ENCODE results near the gene VIPAS39. TPM values are rescaled to one million over a fixed set of nuclear protein-coding genes. Genes with fewer than 3 reads are reported as not detected.

Gene VIPAS39
- total and polyA plus RNA-seq, 7 experiments from 2014 or later, result 10.5 to 21.2 (median 17.3) TPM

DNA sequence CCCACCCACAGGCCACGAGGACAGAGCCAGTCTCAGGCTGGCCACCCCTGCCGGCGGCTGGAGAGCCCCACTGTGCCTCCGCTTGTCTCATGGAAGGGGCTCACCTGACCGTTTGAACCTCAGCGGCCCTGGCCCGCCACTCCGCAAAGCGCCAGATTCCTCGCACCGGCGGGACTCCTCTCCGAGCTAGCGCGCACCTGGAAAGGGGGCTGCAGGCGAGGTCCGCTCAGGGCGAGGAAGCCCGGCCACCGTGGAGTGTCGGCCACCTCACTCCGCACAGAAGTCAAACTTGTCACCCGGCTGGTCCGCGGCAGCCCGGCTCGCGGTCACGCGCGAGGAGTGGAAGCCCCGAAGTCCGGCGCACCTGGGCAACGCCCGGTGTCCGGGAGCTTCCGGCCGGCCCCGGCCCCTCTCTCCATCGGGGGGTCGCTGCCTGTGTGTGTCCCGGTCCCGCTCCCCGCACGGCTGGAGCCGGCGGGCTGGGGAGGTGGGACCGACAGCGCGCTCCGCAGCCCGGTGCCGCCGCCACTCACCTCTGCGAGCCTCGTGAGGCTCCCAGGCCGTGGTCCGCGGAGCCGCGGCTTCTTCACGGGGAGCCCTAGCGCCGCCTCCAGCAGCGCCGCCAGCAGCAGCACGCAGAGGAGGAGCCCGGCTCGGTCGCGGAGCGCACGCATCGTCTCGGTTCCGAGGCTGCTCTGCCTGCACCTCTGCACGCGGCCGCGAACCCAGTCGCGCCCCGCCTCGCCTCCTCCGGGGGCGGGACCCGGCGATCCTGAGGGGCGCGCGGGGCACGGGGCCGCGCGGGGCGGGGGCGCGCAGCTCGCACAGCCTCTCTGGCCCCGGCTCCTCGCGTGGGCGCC is 40.9 kb upstream of the VIPAS39 start, which contains the start of gene ISM2:
Gene ISM2 (minus strand): TSS at position 697 of the 860 bp plus-strand sequence. CDS start 23 bp downstream, at position 674.
- POLR2A ChIA-PET, result no interaction called here
- Histone ChIP-seq H3K27ac (ENCODE audit: low read depth, low read length) (no peak within 1 kb of the TSS), H3K36me3 (ENCODE audit: control insufficient read depth in 2 of 3, insufficient read depth in 3 of 3, low read length in 3 of 3) (no peaks in the 10 kb centered on the region), H3K27me3 (ENCODE audit: control insufficient read depth in 2 of 2, insufficient read depth in 2 of 2, low read length in 2 of 2) (peaks cover 0 to 6% of the 10 kb centered on the region in 2 donors), H3K4me1 (ENCODE audit: control insufficient read depth in 2 of 2, insufficient read depth in 2 of 2, low read length in 2 of 2) (peaks cover 0 to 6% of the 10 kb centered on the region in 2 donors), H3K9me3 (ENCODE audit: control insufficient read depth in 2 of 3, low read length in 3 of 3) (no peaks in the 10 kb centered on the region), H3K4me3 (ENCODE audit: low read length) (no peak within 1 kb of the TSS)
- Mint-ChIP-seq H3K27ac (no peak within 1 kb of the TSS), H3K36me3 (peaks cover 0 to 9% (median 4%) of the 10 kb centered on the region in 5 donors), H3K9me3 (peaks cover 3 to 6% (median 4%) of the 10 kb centered on the region in 11 donors), H3K27me3 (peaks cover 34 to 46% (median 38%) of the 10 kb centered on the region in 5 donors), H3K4me1 (peaks cover 0 to 8% (median 5%) of the 10 kb centered on the region in 7 donors), H3K4me3 (peak within 1 kb of the TSS; percentile 67 to 83 (median 75))
- intact Hi-C loops (cut with micrococcal nuclease), result no loop called here
- ATAC-seq (peak; percentile 83), DNase-seq (peak in 8 of 9 donors; percentile 14 to 54 (median 20))
- CTCF ChIA-PET, result no interaction called here

DNA sequence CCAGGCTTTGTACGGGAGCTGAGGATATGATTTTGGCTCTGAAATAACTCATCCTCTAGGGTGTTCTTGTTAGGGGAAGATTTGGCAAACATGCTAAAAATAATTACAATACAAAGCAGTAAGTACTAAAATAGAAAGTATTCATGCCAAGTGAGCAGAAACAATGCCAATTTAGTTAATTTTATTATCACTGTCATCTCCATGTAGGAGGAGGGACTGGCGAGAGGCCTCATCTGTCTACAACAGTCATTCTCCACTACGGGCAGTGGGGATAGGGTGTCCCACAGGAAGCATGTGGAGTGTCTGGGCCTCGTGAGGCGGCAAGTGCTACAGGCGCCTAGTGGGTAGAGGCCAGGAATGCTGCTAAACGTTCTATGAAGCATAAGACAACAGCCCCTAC is 37.9 kb upstream of the VIPAS39 start:
- ATAC-seq, result no peak
- CTCF ChIA-PET, result no interaction called here
- peaks cover 0 to 5% (median 0%) of the 10 kb centered on the region in 11 donors for H3K9me3 Mint-ChIP-seq
- intact Hi-C loops (cut with micrococcal nuclease), result no loop called here
- POLR2A ChIA-PET, result no interaction called here
- DNase-seq, result no peak
- no peak overlapping the region for H3K27ac ChIP-seq (ENCODE audit: low read depth, low read length)
- peaks cover 0 to 6% (median 0%) of the 10 kb centered on the region in 5 donors for H3K36me3 Mint-ChIP-seq
- no peak overlapping the region for H3K4me3 ChIP-seq (ENCODE audit: low read length)
- H3K27ac Mint-ChIP-seq, result no peak overlapping the region
- no peaks in the 10 kb centered on the region for H3K9me3 ChIP-seq (ENCODE audit: control insufficient read depth in 2 of 3, low read length in 3 of 3)
- no peak overlapping the region for H3K4me3 Mint-ChIP-seq
- peaks cover 0 to 6% of the 10 kb centered on the region in 2 donors for H3K27me3 ChIP-seq (ENCODE audit: control insufficient read depth in 2 of 2, insufficient read depth in 2 of 2, low read length in 2 of 2)
- H3K27me3 Mint-ChIP-seq, result peaks cover 31 to 40% (median 34%) of the 10 kb centered on the region in 5 donors
- H3K36me3 ChIP-seq (ENCODE audit: control insufficient read depth in 2 of 3, insufficient read depth in 3 of 3, low read length in 3 of 3), result no peaks in the 10 kb centered on the region
- H3K4me1 ChIP-seq (ENCODE audit: control insufficient read depth in 2 of 2, insufficient read depth in 2 of 2, low read length in 2 of 2), result peaks cover 0 to 6% of the 10 kb centered on the region in 2 donors
- H3K4me1 Mint-ChIP-seq, result peaks cover 0 to 8% (median 5%) of the 10 kb centered on the region in 7 donors

DNA sequence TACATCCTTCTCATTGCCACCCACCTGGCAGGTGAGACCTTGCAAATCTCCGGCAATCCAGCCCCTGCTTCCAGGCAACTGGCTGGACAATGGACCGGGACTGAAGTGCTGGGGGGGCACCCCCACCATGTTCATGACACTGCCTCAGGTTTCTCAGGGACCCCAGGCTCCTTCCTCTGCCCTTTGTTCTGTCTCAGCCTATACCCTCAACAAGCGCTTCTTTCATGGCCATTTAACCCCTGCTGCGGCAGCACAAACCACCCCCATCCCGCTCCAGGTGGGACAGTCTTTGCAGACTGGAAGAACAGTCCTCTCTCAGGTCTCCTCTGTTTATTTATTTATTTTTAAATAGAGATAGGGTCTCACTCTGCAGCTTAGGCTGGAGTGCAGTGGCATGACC is 33.7 kb upstream of the VIPAS39 start:
- Histone ChIP-seq H3K27ac (ENCODE audit: low read depth, low read length) (no peak overlapping the region), H3K9me3 (ENCODE audit: control insufficient read depth in 2 of 3, low read length in 3 of 3) (no peaks in the 10 kb centered on the region), H3K4me1 (ENCODE audit: control insufficient read depth in 2 of 2, insufficient read depth in 2 of 2, low read length in 2 of 2) (no peaks in the 10 kb centered on the region), H3K27me3 (ENCODE audit: control insufficient read depth in 2 of 2, insufficient read depth in 2 of 2, low read length in 2 of 2) (no peaks in the 10 kb centered on the region), H3K4me3 (ENCODE audit: low read length) (no peak overlapping the region), H3K36me3 (ENCODE audit: control insufficient read depth in 2 of 3, insufficient read depth in 3 of 3, low read length in 3 of 3) (no peaks in the 10 kb centered on the region)
- DNase-seq (no peak), ATAC-seq (no peak)
- Mint-ChIP-seq H3K27me3 (peaks cover 7 to 14% (median 9%) of the 10 kb centered on the region in 5 donors), H3K4me1 (no peaks in the 10 kb centered on the region), H3K9me3 (peaks cover 0 to 3% (median 0%) of the 10 kb centered on the region in 11 donors), H3K27ac (no peak overlapping the region), H3K4me3 (no peak overlapping the region), H3K36me3 (peaks cover 0 to 6% (median 0%) of the 10 kb centered on the region in 5 donors)
- CTCF ChIA-PET, result no interaction called here
- intact Hi-C loops (cut with micrococcal nuclease), result no loop called here
- POLR2A ChIA-PET, result no interaction called here

DNA sequence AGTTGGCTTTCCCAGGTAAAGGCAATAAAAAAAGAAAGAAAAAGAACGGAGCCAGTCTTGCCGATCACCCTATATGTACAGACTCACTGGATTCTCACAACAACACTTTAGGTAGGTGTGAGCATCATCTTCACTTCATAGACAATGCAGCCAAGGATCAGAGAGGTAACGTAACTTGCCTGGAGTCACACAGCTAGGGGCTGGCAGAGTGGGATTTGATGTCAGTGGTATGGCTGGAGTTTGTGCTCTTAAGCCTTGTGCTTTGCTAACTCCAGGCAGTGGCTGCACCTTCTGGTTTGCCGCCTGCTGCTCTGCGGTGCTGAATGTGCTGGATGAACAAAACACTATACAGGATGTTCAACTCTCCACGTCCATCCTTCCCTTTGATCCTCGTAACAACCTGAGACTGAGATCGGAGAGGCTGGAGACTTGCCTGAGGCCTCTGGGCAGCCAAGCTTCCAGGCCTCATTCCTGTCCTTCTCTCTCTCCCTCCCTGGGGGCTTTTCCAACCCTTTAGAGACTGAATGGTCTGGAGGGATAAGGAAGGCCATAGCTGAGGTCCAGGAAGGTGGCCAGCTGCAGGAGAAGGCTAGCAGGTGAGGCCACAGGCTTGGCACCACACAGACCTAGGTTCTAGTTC is 33.1 kb upstream of the VIPAS39 start:
- intact Hi-C loops (cut with micrococcal nuclease), result no loop called here
- DNase-seq (no peak), ATAC-seq (no peak)
- Mint-ChIP-seq H3K36me3 (peaks cover 0 to 4% (median 0%) of the 10 kb centered on the region in 5 donors), H3K4me1 (no peaks in the 10 kb centered on the region), H3K27me3 (peaks cover under 1 to 8% (median 4%) of the 10 kb centered on the region in 5 donors), H3K9me3 (peaks cover 0 to 2% (median 0%) of the 10 kb centered on the region in 11 donors), H3K4me3 (no peak overlapping the region), H3K27ac (no peak overlapping the region)
- Histone ChIP-seq H3K4me1 (ENCODE audit: control insufficient read depth in 2 of 2, insufficient read depth in 2 of 2, low read length in 2 of 2) (no peaks in the 10 kb centered on the region), H3K9me3 (ENCODE audit: control insufficient read depth in 2 of 3, low read length in 3 of 3) (no peaks in the 10 kb centered on the region), H3K4me3 (ENCODE audit: low read length) (no peak overlapping the region), H3K36me3 (ENCODE audit: control insufficient read depth in 2 of 3, insufficient read depth in 3 of 3, low read length in 3 of 3) (no peaks in the 10 kb centered on the region), H3K27ac (ENCODE audit: low read depth, low read length) (no peak overlapping the region), H3K27me3 (ENCODE audit: control insufficient read depth in 2 of 2, insufficient read depth in 2 of 2, low read length in 2 of 2) (no peaks in the 10 kb centered on the region)
- ChIA-PET CTCF (no interaction called here), POLR2A (no interaction called here)

DNA sequence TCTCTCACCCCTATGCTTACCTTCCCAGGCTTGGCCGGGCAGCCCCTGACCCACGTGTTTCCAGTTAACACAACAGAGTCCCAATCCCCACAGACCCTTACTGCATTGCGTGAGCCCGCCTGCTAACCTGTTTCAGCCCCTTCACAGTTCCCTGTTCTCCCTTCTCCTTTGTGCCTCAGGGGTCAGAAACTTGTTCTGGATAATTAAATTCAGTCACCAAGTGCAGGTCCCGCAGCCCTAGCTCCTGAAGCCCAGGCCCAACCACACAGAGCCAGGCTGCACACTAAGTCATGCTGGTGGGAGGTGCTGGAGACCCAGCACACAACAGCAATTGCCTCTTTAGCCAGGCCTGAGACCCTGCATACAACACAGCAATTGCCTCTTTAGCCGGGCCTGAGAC is 31.6 kb upstream of the VIPAS39 start:
- H3K27ac ChIP-seq (ENCODE audit: low read depth, low read length), result no peak overlapping the region
- no peak overlapping the region for H3K4me3 Mint-ChIP-seq
- no peaks in the 10 kb centered on the region for H3K36me3 ChIP-seq (ENCODE audit: control insufficient read depth in 2 of 3, insufficient read depth in 3 of 3, low read length in 3 of 3)
- peaks cover 0 to 2% (median 0%) of the 10 kb centered on the region in 11 donors for H3K9me3 Mint-ChIP-seq
- ChIA-PET POLR2A (no interaction called here), CTCF (no interaction called here)
- H3K9me3 ChIP-seq (ENCODE audit: control insufficient read depth in 2 of 3, low read length in 3 of 3), result no peaks in the 10 kb centered on the region
- no peak for ATAC-seq
- no peak for DNase-seq
- no peaks in the 10 kb centered on the region for H3K4me1 Mint-ChIP-seq
- H3K27ac Mint-ChIP-seq, result peak overlapping the region in 1 of 9 donors; percentile 41
- no peaks in the 10 kb centered on the region for H3K4me1 ChIP-seq (ENCODE audit: control insufficient read depth in 2 of 2, insufficient read depth in 2 of 2, low read length in 2 of 2)
- intact Hi-C loops (cut with micrococcal nuclease), result no loop called here
- no peaks in the 10 kb centered on the region for H3K27me3 ChIP-seq (ENCODE audit: control insufficient read depth in 2 of 2, insufficient read depth in 2 of 2, low read length in 2 of 2)
- H3K36me3 Mint-ChIP-seq, result no peaks in the 10 kb centered on the region
- H3K4me3 ChIP-seq (ENCODE audit: low read length), result no peak overlapping the region
- no peaks in the 10 kb centered on the region for H3K27me3 Mint-ChIP-seq

DNA sequence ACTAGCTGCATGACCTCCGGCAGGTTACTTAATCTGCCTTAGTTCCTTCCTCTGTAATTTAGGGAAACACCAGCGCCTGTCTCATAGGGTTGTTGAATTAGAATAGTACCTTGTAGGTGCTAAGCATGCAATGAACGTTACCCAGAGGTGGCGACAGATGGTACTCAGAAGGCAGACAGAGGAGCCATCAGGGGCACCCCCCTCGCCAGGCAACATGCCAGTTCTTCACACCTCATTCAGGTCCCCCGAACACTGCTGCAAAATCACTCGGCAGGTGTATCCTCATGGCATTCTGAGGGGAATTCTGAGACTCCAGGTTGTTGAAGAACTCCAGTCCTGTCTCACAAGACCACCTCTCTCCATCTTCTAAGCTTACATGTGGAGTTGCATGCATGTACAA is 31.2 kb upstream of the VIPAS39 start:
- H3K27ac Mint-ChIP-seq, result no peak overlapping the region
- intact Hi-C loops (cut with micrococcal nuclease), result no loop called here
- H3K4me1 ChIP-seq (ENCODE audit: control insufficient read depth in 2 of 2, insufficient read depth in 2 of 2, low read length in 2 of 2), result no peaks in the 10 kb centered on the region
- DNase-seq (no peak), ATAC-seq (no peak)
- no peaks in the 10 kb centered on the region for H3K27me3 ChIP-seq (ENCODE audit: control insufficient read depth in 2 of 2, insufficient read depth in 2 of 2, low read length in 2 of 2)
- H3K4me3 Mint-ChIP-seq, result no peak overlapping the region
- H3K9me3 Mint-ChIP-seq, result peaks cover 0 to 2% (median 0%) of the 10 kb centered on the region in 11 donors
- H3K36me3 Mint-ChIP-seq, result no peaks in the 10 kb centered on the region
- CTCF ChIA-PET, result no interaction called here
- no peaks in the 10 kb centered on the region for H3K27me3 Mint-ChIP-seq
- no peaks in the 10 kb centered on the region for H3K36me3 ChIP-seq (ENCODE audit: control insufficient read depth in 2 of 3, insufficient read depth in 3 of 3, low read length in 3 of 3)
- H3K27ac ChIP-seq (ENCODE audit: low read depth, low read length), result no peak overlapping the region
- H3K9me3 ChIP-seq (ENCODE audit: control insufficient read depth in 2 of 3, low read length in 3 of 3), result no peaks in the 10 kb centered on the region
- POLR2A ChIA-PET, result no interaction called here
- H3K4me1 Mint-ChIP-seq, result no peaks in the 10 kb centered on the region
- no peak overlapping the region for H3K4me3 ChIP-seq (ENCODE audit: low read length)

All from naive thymus-derived CD4-positive, alpha-beta T cell (primary cell).